Measurements from ENCODE around the gene SAMD8. TPM values are rescaled to one million over a fixed set of nuclear protein-coding genes. Genes with fewer than 3 reads are reported as not detected.
"Not testable (repeated sequence)": the region's sequence is repeated elsewhere in the genome, so short reads cannot be mapped to it uniquely, and the experiment has no call there.

SAMD8 gene
- total RNA-seq, 1 donor from 2014 or later, result 14.3 TPM

DNA sequence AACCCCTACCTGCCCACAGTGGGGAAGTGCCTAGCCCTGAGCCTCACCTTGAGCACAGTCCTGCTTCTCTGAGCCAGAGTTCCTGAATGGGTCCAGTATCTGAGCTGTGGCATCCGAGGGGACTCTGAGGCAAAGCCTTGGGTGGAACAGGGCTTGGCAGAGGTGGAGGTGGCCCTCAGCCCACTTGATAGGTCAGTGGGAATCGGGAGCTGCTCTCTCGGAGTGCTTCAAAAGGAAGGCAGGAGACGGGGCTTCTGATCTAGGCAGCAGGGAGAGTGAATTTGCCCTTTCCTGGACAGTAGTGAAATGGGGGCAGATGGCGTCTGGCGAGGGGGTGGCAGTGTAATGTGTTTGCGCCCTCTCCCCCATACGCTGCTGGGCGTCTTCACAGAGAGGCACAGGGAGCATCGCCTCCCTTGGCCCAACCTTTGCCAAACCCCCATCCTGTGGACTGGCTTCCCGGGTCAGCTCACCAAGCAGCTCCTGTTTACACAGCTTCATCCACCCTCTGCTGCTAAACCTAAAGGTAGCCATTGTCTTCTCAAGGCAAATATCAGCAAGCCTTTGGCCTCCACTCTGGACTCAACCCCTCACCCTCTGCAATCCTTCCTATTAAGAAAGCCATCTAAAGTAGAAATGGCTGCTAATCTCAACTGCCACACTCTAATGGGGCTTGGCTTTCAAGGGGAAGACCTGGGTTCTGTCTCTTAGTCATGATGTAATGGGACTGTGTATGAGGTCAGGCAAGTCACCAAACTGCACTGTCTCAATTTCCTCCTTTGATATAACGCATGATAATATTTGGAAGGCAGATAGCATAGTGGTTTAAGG lies 78.0 kb downstream of the SAMD8 start:
- intact Hi-C loops (cut with micrococcal nuclease), result no loop called here

DNA sequence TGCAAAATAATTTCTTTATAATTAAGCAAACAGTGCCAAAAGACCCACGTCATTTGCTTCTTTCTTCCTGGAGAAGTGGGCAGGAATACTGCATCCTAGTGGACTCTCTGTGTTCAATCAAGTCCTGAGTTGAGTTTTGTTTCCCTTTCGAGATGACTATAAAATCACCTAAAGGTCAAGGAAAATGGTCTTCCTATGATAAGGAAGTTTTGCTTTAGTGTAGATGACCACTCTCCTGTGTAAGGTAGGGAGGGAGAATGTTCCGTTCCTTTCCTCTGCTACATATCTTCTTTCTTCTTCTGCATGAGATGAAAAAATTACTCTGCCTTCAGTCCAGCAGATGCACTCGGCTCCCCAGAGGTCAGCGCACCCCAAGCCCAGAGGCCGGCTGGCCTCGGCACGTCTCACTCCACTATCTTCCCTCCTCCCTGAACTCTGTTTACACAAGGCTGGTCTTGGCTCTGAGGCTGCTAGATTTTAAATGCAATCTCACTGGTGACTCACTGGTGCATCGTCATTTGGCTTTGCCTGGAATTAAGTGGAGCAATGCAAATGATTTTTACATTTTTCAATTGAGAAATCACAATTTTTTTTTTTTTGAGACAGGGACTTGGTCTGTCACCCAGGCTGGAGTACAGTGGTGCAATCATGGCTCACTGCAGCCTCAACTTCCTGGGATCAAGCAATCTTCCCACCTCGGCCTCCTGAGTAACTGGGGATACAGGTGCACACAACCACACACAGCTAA lies 80.5 kb downstream of the SAMD8 start:
- intact Hi-C loops (cut with micrococcal nuclease), result no loop called here

DNA sequence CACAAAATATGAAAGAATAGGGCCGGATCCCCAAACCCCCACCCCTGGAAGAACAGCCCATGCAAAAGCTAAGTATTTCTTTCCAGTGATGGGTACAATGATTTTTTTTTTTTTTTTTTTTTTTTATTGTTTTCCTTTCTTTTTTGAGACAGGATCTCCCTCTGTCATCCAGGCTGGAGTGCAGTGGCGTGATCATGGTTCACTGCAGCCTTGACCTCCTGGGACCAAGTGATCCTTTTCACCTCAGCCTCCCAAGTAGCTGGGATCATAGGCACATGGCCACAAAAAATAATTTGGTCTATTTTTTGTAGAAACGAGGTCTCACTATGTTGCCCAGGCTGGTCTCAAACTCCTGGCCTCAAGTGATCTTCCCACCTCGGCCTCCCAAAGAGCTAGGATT lies 83.2 kb downstream of the SAMD8 start:
- intact Hi-C loops (cut with micrococcal nuclease), result not testable (repeated sequence)

DNA sequence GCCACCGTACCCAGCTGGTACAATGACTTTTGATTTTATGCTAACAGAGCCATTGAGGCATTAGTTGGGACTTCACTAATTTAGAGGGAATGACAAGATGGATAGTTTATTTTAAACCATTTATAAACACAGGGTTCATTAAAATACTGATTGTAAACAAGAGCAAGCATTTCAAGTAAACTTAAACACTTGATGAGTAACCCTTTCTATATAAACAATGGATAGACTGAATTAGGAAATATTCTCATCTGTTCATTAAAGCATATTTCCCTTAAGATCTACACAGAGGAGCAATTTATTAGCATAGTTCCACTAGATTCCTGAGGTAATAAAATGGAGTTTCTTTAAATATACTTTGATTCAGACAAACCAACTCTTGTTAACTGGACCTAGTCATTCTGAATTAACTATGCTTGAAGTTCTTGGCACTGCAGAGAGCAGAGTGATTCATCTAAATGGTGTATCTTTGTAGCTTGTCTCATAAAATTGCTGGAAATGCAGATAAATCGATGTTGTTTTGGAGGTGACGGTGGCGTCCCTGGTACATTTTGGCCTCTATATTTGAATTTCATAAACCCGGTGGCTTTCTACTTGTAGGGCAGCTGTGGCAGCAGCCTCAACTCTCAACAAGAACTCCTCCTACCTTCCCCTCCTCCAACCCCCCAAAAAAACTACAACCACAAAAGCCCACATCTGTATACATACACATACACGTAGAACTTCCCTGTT lies 83.7 kb downstream of the SAMD8 start:
- intact Hi-C loops (cut with micrococcal nuclease), result no loop called here

DNA sequence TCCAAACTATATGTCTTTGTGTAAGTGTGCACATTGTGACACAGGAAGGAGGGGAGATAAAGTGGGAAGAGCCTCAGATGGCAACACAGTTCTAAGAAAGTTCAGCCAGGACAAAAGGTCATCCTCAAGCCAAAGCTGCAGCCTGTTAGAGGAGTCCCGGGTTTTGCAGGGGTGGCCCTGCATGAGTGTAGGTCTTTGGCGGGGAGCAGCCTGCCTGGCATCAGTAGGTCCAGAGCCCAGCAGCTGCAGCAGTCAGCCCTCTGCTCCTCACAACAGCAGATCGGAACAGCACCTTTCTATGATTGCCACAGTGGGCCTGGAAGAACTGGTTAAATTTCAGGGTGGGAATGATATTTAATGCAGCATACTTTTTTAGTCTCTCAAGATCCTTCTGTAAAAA lies 85.6 kb downstream of the SAMD8 start:
- intact Hi-C loops (cut with micrococcal nuclease), result no loop called here

DNA sequence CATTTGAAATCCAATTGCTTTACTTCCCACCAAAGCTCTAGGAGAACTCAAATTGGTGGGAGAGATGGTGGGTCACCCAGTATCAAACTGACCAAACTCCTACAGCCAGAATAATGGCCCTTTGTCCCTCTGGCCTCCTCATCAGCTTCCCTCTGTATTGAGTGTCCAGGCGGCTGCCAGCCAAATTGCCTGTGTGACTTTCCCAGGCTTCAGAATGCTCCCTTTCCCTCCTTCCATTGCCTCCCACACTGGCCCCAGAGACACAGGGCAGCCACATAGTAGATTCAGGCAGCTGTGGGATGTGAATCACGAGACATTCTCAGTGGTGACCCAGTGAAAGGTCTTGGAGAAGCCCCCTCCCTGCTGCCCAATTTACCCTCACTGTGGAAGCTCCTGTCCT lies 86.5 kb downstream of the SAMD8 start:
- intact Hi-C loops (cut with micrococcal nuclease), result no loop called here

DNA sequence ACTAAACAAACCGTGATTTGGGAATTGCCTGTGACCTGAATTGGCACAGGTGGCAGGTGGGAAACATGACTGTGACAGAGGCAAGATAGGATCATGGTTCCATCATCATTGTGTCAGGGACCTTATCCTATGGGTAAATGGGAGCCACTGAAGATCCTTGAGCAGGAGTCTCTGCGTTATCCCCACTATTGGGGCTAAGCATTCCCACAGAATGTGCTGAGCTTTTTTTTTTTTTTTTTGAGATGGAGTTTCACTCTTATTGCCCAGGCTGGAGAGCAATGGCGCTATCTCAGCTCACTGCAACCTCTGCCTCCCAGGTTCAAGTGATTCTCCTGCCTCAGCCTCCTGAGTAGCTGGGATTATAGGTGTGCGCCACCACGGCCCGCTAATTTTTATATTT lies 88.5 kb downstream of the SAMD8 start:
- intact Hi-C loops (cut with micrococcal nuclease), result not testable (repeated sequence)

DNA sequence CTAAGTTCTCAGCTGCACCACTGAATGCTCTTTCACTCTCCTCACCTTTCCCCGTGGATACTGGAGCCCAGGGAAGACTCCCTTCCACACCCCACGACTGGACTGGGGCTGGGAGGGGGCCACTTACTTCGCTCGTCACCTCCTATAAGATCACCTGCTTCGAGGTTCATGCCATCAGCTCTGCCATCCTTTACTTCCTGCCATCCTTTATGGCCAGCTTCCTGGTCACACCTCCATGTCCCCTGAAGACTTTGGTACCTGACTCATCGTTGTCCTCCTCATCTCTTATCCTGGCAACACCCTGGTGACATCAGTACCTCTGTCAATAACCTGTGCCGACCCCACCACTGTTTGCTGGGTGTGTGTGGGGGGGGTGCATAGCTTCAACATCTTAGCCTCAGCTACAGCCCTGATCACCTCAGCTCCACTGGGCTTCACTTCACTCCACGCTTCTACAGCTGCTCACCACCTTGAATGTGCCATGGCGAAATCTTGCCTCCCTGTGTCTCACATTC lies 90.4 kb downstream of the SAMD8 start:
- intact Hi-C loops (cut with micrococcal nuclease), result no loop called here

DNA sequence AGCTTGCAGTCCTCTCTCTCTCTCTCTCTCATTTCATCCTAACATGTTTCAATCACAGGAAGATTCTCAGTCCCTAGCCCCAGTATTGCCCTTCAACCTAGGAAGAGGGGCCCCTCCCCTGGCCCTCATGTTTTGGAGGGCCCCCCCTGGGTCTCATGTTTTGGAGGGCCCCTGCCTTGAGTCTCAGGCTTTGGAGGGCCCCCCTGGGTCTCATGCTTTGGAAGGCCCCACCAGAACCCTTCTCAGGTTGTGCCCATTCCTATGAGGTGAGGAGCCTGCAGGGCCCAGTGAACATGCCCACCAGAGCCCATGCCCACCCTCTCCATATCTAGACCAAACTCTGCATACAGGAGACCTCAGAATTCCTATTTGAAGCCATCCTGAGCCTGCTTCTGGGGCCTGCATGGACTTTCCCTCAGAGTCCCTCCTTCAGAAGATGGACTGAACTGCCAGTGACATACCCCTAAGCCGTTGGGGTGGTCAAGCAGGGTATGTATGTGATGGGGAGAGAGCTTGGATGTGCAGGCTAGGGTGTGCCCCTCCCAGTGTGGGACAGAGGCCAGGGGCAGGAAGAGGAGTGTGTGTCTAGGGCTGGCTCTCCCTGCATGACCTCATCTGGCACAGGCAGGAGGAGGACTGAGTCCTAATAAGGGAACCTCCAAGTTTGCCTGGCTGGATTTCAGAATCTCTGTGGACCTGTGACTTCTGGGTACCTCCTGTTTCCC lies 91.0 kb downstream of the SAMD8 start:
- intact Hi-C loops (cut with micrococcal nuclease), result no loop called here

DNA sequence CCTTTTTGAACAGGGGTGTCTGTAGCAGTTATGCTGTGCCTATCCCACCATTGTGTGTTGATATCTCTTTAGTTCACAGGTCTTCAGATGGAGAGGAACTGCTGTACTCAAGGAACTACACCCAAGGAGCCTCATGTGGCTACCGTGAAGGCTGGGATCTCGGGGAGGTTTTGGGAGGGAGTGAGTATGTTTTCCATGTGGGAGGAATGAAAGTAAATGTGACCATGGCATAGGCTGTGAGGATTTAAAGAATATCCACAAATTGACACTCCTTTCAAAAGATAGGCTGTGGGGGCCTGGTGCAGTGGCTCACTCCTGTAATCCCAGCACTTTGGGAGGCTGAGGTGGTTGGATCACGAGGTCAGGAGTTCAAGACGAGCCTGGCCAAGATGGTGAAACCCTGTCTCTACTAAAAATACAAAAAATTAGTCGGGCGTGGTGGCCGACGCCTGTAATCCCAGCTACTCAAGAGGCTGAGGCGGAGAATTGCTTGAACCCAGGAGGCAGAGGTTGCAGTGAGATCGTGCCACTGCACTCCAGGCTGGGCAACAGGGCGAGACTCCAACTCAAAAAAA lies 91.7 kb downstream of the SAMD8 start:
- intact Hi-C loops (cut with micrococcal nuclease), result not testable (repeated sequence)

DNA sequence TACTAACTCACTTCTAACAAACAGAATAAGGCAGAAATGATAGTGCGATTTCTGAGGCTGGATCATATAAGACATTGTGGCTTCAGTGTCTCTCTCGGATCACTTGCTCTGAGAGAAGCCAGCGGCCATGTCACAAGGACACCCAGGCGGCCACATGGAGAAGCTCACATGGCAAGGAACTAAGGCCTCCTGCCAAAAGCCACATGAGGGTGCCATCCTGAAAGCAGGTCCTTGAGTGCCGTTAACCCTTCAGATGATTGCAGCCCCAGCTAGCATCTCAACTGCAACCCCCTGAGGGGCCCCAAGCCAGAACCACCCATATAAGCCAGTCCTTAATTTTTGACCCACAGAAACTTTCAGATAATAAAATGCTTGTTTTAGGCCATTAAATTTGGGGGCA lies 92.3 kb downstream of the SAMD8 start:
- intact Hi-C loops (cut with micrococcal nuclease), result no loop called here

DNA sequence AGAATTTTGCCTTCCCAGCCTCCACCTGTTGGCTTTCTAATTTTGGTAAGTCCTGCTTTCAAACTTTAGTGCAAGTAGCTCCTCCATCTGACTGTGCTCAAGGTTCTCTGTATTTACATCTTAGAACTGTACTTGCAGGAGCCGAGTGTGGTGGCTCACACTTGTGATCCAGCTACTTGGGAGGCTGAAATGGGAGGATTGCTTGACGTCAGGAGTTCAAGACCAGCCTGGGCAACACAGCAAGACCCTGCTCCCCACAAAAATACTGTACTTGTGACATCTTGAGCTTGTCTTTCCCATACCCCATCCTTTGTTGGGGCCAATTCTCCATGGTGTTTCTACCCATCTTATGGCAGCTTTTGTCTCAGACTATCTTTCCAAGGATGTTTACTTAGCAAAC lies 94.5 kb downstream of the SAMD8 start:
- intact Hi-C loops (cut with micrococcal nuclease), result no loop called here

DNA sequence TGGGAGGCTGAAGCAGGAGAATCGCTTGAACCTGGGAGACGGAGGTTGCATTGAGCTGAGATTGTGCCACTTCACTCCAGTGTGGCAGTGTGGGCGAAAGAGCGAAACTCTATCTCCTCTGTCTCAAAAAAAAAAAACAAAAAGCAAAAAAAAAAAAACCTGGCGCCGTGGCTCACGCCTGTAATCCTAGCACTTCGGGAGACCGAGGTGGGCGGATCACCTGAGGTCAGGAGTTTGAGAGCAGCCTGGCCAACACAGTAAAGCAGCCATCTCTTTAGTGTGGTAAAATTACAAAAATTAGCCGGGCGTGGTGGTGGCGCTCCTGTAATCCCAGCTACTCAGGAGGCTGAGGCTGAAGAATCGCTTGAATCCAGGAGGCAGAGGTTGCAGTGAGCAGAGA lies 95.2 kb downstream of the SAMD8 start:
- intact Hi-C loops (cut with micrococcal nuclease), result not testable (repeated sequence)

DNA sequence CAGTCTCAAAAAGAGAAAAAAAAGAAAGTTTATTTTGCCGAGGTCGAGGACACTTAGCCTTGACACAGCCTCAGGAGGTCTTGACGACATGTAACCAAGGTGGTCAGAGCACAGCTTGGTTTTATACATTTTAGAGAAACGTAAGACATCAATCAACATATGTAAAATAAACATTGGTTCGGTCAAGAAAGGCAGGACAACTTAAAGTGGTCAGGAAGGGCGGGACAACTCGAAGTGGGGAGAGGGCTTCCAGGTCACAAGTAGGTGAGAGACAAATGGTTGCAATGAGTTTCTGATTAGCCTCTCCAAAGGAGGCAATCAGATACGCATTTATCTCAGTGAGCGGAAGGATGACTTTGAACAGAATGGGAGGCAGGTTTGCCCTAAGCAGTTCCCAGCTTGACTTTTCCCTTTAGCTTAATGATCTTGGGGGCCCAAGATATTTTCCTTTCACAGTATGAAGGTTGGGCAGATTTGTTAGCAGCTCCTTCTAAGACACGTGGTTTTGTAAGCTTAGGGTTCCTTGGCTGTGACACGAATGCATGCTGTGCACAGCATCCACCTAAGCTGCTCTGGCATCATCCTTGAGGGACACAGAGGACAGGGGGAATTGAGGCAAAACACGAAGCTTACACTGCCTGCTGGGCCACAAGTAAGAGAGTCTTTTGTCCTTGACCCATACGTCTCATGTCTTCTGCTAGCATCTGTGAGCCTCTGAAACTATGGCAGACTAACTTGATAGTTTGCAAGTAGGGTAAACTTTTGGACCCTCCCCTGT lies 95.8 kb downstream of the SAMD8 start:
- intact Hi-C loops (cut with micrococcal nuclease), result no loop called here

DNA sequence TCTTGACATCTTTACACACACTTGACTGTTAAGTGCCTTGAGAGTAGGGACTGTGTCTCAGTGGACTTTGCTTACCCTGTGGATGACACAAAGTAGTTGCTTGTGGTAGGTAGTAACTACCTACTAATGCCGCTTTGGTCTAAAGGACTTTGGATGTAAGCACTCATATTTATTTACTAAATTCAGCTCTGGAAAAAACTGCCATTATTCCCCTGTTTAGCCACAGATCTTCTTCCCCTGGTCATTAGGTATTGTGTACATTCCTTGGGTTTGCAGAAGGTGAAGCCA lies 96.3 kb downstream of the SAMD8 start:
- intact Hi-C loops (cut with micrococcal nuclease), result no loop called here

DNA sequence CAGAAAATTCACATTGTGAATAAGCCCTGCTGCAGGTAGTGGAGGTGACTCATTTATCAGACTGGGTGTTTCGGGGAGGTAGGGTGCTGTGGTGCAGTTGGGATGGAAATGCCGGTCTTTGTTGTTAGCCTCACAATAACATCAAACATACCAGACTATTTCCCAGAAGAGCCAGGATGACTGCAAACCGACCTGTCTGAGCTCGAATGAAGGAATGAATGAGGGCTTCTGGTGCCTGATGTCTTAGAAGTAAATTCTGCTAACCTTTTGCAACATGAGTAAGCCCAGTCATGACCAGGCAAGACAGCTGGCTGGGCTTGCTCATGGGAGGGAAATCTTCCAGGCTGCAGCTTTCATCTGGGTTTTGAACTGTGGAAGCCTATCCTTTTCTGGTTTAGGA lies 96.7 kb downstream of the SAMD8 start:
- intact Hi-C loops (cut with micrococcal nuclease), result no loop called here

DNA sequence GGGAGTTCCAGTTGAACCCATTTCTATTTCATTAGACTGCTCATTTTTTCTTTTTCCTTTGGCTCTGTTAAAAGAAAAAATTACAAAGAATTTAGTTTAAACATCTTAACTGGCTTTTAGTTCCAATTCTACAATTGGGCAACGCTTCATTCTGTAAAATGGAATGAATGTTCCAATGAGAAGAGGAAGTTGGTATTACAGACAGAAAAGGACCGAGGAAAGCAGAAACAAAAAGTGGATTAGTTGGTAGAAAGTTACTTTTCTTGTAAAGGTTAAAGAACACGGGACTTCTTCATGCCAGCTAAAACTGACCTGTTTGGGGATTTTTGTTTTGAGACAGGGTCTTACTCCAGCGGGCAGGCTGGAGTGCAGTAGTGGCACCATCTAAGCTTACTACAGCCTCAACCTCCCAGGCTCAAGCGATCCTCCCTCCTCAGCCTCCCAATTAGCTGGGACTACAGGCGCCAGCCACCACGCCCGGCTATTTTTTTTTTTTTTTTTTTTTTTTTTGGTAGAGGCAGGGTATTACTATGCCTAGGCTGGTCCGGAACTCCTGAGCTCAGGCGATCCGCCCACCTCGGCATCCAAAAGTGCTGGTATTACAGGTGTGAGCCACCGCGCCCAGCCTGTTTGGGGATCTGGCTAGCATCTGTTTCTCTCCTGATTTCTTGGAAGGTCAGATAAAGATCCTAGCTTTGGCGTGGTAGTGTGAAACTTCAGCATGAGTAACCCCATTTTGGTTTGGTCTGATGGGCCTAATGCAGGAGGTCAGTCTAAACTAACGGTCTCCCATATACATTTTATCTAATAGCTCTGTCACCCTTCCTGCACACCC lies 97.8 kb downstream of the SAMD8 start:
- intact Hi-C loops (cut with micrococcal nuclease), result no loop called here

DNA sequence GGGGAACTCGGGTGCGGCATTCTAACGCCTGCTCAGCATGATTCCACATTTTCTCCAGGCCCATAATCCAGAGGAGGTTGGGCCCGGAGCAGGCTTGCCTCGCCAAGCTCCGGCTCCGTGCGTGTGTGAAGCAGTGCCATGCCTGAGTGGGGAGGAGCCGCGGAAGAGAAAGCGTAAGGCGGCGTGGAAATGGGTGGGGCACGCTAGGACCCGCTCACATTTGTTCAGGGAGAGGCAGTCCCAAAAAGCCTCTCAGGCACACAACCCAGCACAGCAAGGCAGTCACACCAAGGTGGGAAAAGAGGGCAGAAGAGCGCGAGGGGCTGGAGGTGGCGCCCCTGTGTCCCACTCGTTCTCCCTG lies 98.4 kb downstream of the SAMD8 start:
- intact Hi-C loops (cut with micrococcal nuclease), result loop anchor here (1.0 kb wide), 10 partner anchors 20 to 1333 kb away; partner anchors contain the start of genes ADK, KAT6B and SAMD8

DNA sequence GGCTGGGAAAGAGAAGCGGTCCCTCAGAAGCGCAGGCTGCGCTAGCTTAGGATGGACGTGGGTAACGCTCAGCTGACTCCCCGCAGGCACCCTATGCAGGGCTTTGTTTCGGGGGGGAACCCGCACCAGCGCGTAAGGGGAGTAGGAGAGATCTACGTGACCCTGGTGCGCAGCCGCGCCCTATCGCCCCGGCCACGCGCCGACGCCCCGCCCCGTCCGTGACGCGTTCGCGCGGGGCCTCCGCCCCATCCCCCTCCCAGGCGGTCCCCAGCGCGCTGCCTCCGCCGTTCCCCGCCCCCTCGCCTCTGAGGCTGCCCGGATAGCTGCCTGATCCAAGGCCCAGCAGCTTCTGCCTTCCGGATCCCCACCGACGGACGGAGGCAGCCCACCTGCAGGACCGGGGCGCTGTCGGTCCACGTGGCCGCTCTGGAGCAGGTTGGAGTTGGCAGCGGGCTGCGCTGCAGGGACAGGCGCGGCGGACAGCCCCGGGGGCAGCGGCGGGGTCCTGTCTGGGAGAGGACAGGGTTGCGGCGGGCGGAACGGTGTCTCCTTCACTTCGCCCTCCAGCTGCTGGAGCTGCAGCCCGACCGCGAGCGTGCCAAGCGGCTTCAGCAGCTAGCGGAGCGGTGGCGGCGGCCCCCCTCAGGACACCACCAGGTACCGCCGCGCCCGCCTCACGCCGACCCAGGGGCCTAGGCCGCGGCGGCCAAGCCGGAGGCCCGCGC lies 99.0 kb downstream of the SAMD8 start, which contains the start of gene VDAC2:
VDAC2 (plus strand) TSS at position 515 of the 725 bp plus-strand sequence. CDS start 363 bp downstream, outside the sequence.
- intact Hi-C loops (cut with micrococcal nuclease), result loop anchor here (1.0 kb wide), 10 partner anchors 20 to 1333 kb away; partner anchors contain the start of genes ADK, KAT6B and SAMD8

Data from T-helper 1 cell treated with Interleukin-12 subunit alpha and Interleukin-12 subunit beta and Interleukin-4 antibody, amounts not matched to agents 30 ng/mL and 1 ng/mL, for 36 hours (primary cell).